Neural cell (in vitro differentiated cells): ENCODE results near the gene PALMD. TPM values are rescaled to one million over a fixed set of nuclear protein-coding genes. Genes with fewer than 3 reads are reported as not detected.

Source experiments
- H2AFZ ChIP-seq: fragments of 200-600, 300-800 bp; sonication (generic), shearing (Covaris generic); 2 replicates; pipeline ENCODE4 v1.6.0; 2014; ENCODE audit warnings: low read depth, mild to moderate bottlenecking, antibody characterized with exemption, low read length, moderate library complexity
- H3F3A ChIP-seq: fragments of 200-600 bp; shearing (Covaris generic); 2 replicates; pipeline ENCODE4 v1.6.1; 2016; ENCODE audit warnings: mild to moderate bottlenecking, moderate library complexity, mixed read lengths, antibody characterized with exemption, low read length; ENCODE audit not compliant: insufficient read depth, poor library complexity, severe bottlenecking
- H3K27ac ChIP-seq: fragments of 200-600, 300-800 bp; sonication (generic), shearing (Covaris generic); 2 replicates; pipeline ENCODE4 v1.5.1; 2014; ENCODE audit warnings: mild to moderate bottlenecking, low read length, moderate library complexity
- H3K27me3 ChIP-seq: fragments of 300-800, 200-600 bp; sonication (generic), shearing (Covaris generic); 2 replicates; pipeline ENCODE4 v1.6.0; 2014; ENCODE audit warnings: mild to moderate bottlenecking, low read depth, low read length, moderate library complexity; ENCODE audit not compliant: insufficient read depth
- H3K36me3 ChIP-seq: fragments of 300-800, 200-600 bp; sonication (generic), shearing (Covaris generic); 2 replicates; pipeline ENCODE4 v1.5.1; 2014; ENCODE audit warnings: mild to moderate bottlenecking, antibody characterized with exemption, low read length, moderate library complexity; ENCODE audit not compliant: insufficient read depth
- H3K4me2 ChIP-seq: fragments of 300-800, 200-600 bp; sonication (generic), shearing (Covaris generic); 2 replicates; pipeline ENCODE4 v1.6.0; 2014; ENCODE audit warnings: mild to moderate bottlenecking, low read length
- H3K4me3 ChIP-seq: fragments of 300-800, 200-600 bp; sonication (generic), shearing (Covaris generic); 2 replicates; pipeline ENCODE4 v1.5.1; 2014; ENCODE audit warnings: mild to moderate bottlenecking, low read length, moderate library complexity
- H3K79me2 ChIP-seq: fragments of 200-600 bp; shearing (Covaris generic); replicated peaks from 2 replicates; pipeline ENCODE4 v1.6.0; 2014; ENCODE audit warnings: mild to moderate bottlenecking, low read length, moderate library complexity; ENCODE audit not compliant: insufficient read depth
- H3K9ac ChIP-seq: fragments of 300-800, 200-600 bp; sonication (generic), shearing (Covaris generic); 2 replicates; pipeline ENCODE4 v1.6.1; 2016; ENCODE audit warnings: mild to moderate bottlenecking, low read length, mixed read lengths
- H3K9me2 ChIP-seq: fragments of 200-600 bp; shearing (Covaris generic); 2 replicates; pipeline ENCODE4 v1.6.1; 2016; ENCODE audit warnings: mild to moderate bottlenecking, low read length, mixed read lengths; ENCODE audit not compliant: insufficient read depth
- H3K9me3 ChIP-seq: fragments of 200-600, 300-800 bp; sonication (generic), shearing (Covaris generic); 2 replicates; pipeline ENCODE4 v1.6.1; 2016; ENCODE audit warnings: mild to moderate bottlenecking, mixed run types, low read length, moderate library complexity, mixed read lengths
- H4K20me1 ChIP-seq: fragments of 200-600 bp; shearing (Covaris generic); 2 replicates; pipeline ENCODE4 v1.6.1; 2016; ENCODE audit warnings: mild to moderate bottlenecking, mixed run types; ENCODE audit not compliant: insufficient read depth
- CTCF ChIP-seq: fragments of 450-650 bp; IDR thresholded peaks from 2 replicates; pipeline ENCODE4 v1.5.1; 2014; ENCODE audit warnings: antibody characterized with exemption, mild to moderate bottlenecking, moderate library complexity; ENCODE audit not compliant: poor library complexity, severe bottlenecking
- EP300 ChIP-seq: fragments of 450-650 bp; conservative IDR thresholded peaks from 2 replicates; pipeline ENCODE4 v1.6.1; 2014; ENCODE audit warnings: antibody characterized with exemption, mild to moderate bottlenecking, moderate library complexity; ENCODE audit not compliant: poor library complexity, severe bottlenecking
- EZH2 ChIP-seq: fragments of 200-600, 300-800 bp; shearing (Covaris generic), sonication (generic); IDR thresholded peaks from 2 replicates; pipeline ENCODE4 v1.6.1; 2014; ENCODE audit warnings: antibody characterized with exemption, low read length, borderline replicate concordance, mild to moderate bottlenecking; ENCODE audit not compliant: insufficient read depth, poor library complexity, severe bottlenecking
- MXI1 ChIP-seq: fragments of 450-650 bp; conservative IDR thresholded peaks from 2 replicates; pipeline ENCODE4 v1.6.1; 2014; ENCODE audit warnings: antibody characterized with exemption, mild to moderate bottlenecking; ENCODE audit not compliant: poor library complexity, severe bottlenecking
- POLR2AphosphoS5 ChIP-seq: IDR thresholded peaks from 2 replicates; pipeline ENCODE4 v1.6.1; 2012
- RAD21 ChIP-seq: fragments of 450-650 bp; conservative IDR thresholded peaks from 2 replicates; pipeline ENCODE4 v1.6.1; 2014; ENCODE audit warnings: antibody characterized with exemption, mild to moderate bottlenecking, moderate library complexity
- REST ChIP-seq: IDR thresholded peaks from 2 replicates; pipeline ENCODE4 v1.6.1; 2012; ENCODE audit warnings: borderline replicate concordance
- SMC3 ChIP-seq: fragments of 450-650 bp; conservative IDR thresholded peaks from 2 replicates; pipeline ENCODE4 v1.6.1; 2014; ENCODE audit warnings: antibody characterized with exemption, mild to moderate bottlenecking, moderate library complexity; ENCODE audit not compliant: poor library complexity
- TAF1 ChIP-seq: IDR thresholded peaks from 2 replicates; pipeline ENCODE4 v1.6.1; 2012; ENCODE audit warnings: low read depth
- polyA plus RNA-seq: library from polyadenylated mRNA; depleted of rRNA; stranded (reverse); fragments of >200 nt; gene quantifications from 2 replicates; pipeline ENCODE4 v1.2.3, GENCODE V29; 2014

The PALMD gene
- polyA plus RNA-seq, 1 donor from 2014 or later, result 19.4 TPM

GRCh38 chr1:99656701-99657100, 10.8 kb downstream of the PALMD start:
- no peaks in the 10 kb centered on the region for H3K9me2 ChIP-seq
- H2AFZ ChIP-seq, result no peak overlapping the region
- H3K9me3 ChIP-seq, result no peaks in the 10 kb centered on the region
- H3K27ac ChIP-seq, result no peak overlapping the region
- no peak overlapping the region for H3K4me3 ChIP-seq
- H3K36me3 ChIP-seq, result no peaks in the 10 kb centered on the region
- no peaks in the 10 kb centered on the region for H3F3A ChIP-seq
- no peaks in the 10 kb centered on the region for H3K27me3 ChIP-seq
- H3K4me2 ChIP-seq, result no peak overlapping the region
- H3K79me2 ChIP-seq, result no peaks in the 10 kb centered on the region
- TF ChIP-seq REST, result no peak
- TF ChIP-seq MXI1, result no peak
- TF ChIP-seq TAF1, result no peak
- no peak for TF ChIP-seq EZH2
- TF ChIP-seq SMC3, result no peak
- no peak for TF ChIP-seq RAD21
- TF ChIP-seq CTCF, result no peak
- no peak for TF ChIP-seq POLR2AphosphoS5
- H3K9ac ChIP-seq, result no peak overlapping the region
- H4K20me1 ChIP-seq, result no peaks in the 10 kb centered on the region

- no peak overlapping the region for H3K27ac ChIP-seq
- no peak for TF ChIP-seq EZH2
- TF ChIP-seq REST, result no peak
- TF ChIP-seq RAD21, result no peak
- TF ChIP-seq CTCF, result no peak
- TF ChIP-seq EP300, result no peak
- TF ChIP-seq MXI1, result no peak
- no peak for TF ChIP-seq TAF1
- TF ChIP-seq POLR2AphosphoS5, result no peak
- TF ChIP-seq SMC3, result no peak
These were observed 11.5 kb downstream of the PALMD start for GRCh38 chr1:99657213-99658030.

More at GRCh38 chr1:99657213-99658030, 11.5 kb downstream of the PALMD start:
- no peak overlapping the region for H2AFZ ChIP-seq
- H3K4me2 ChIP-seq, result no peak overlapping the region
- H3K36me3 ChIP-seq, result no peaks in the 10 kb centered on the region
- no peaks in the 10 kb centered on the region for H4K20me1 ChIP-seq
- no peak overlapping the region for H3K9ac ChIP-seq
- no peaks in the 10 kb centered on the region for H3K9me3 ChIP-seq
- H3K9me2 ChIP-seq, result no peaks in the 10 kb centered on the region
- H3K4me3 ChIP-seq, result no peak overlapping the region
- no peaks in the 10 kb centered on the region for H3K27me3 ChIP-seq
- no peaks in the 10 kb centered on the region for H3F3A ChIP-seq
- no peaks in the 10 kb centered on the region for H3K79me2 ChIP-seq
